ENCODE data around the gene RIC8A. TPM values are rescaled to one million over a fixed set of nuclear protein-coding genes. Genes with fewer than 3 reads are reported as not detected.
A peak's percentile ranks its signal among the peaks of the same experiment; 100 is the strongest.
"Not testable (repeated sequence)": the region's sequence is repeated elsewhere in the genome, so short reads cannot be mapped to it uniquely, and the experiment has no call there.

RIC8A gene
- total RNA-seq, 2 donors from 2014 or later: 69.2 to 76.0 TPM

- no peak for ATAC-seq
- Mint-ChIP-seq H3K27ac (no peak overlapping the region), H3K36me3 (ENCODE audit: low read depth) (peaks cover 7% of the 10 kb centered on the region), H3K27me3 (no peaks in the 10 kb centered on the region), H3K4me3 (no peak overlapping the region), H3K4me1 (peaks cover 8% of the 10 kb centered on the region)
- no peak for DNase-seq
- H3K9me3 ChIP-seq (ENCODE audit: control insufficient read depth, low read length, poor library complexity, severe bottlenecking): no peaks in the 10 kb centered on the region
These were observed 10.2 kb downstream of the RIC8A start for GRCh38 chr11:217704-218103.

GRCh38 chr11:218815-219593 lies 11.5 kb downstream of the RIC8A start:
- Mint-ChIP-seq H3K27ac (peak overlapping the region; percentile 78), H3K27me3 (no peaks in the 10 kb centered on the region), H3K36me3 (ENCODE audit: low read depth) (peaks cover 9% of the 10 kb centered on the region), H3K4me1 (peaks cover 10% of the 10 kb centered on the region), H3K4me3 (no peak overlapping the region)
- DNase-seq (no peak), ATAC-seq (no peak)
- no peaks in the 10 kb centered on the region for H3K9me3 ChIP-seq (ENCODE audit: control insufficient read depth, low read length, poor library complexity, severe bottlenecking)

GRCh38 chr11:220641-221215 lies 13.2 kb downstream of the RIC8A start:
- not testable (repeated sequence) for H3K27ac Mint-ChIP-seq; H3K9me3 ChIP-seq (ENCODE audit: control insufficient read depth, low read length, poor library complexity, severe bottlenecking)

GRCh38 chr11:221539-221938 lies 14.0 kb downstream of the RIC8A start:
- DNase-seq (no peak), ATAC-seq (no peak)
- peaks cover 16% of the 10 kb centered on the region for H3K4me1 Mint-ChIP-seq
- no peak overlapping the region for H3K27ac Mint-ChIP-seq
- no peaks in the 10 kb centered on the region for H3K9me3 ChIP-seq (ENCODE audit: control insufficient read depth, low read length, poor library complexity, severe bottlenecking)
- no peak overlapping the region for H3K4me3 Mint-ChIP-seq
- no peaks in the 10 kb centered on the region for H3K27me3 Mint-ChIP-seq
- peaks cover 9% of the 10 kb centered on the region for H3K36me3 Mint-ChIP-seq (ENCODE audit: low read depth)

More at GRCh38 chr11:220641-221215, 13.2 kb downstream of the RIC8A start:
- peaks cover 13% of the 10 kb centered on the region for H3K4me1 Mint-ChIP-seq
- not testable (repeated sequence) for H3K27me3 Mint-ChIP-seq; H3K36me3 Mint-ChIP-seq (ENCODE audit: low read depth); ATAC-seq; DNase-seq; H3K4me3 Mint-ChIP-seq

GRCh38 chr11:221998-222789 lies 14.7 kb downstream of the RIC8A start:
- no peaks in the 10 kb centered on the region for H3K27me3 Mint-ChIP-seq
- H3K27ac Mint-ChIP-seq: no peak overlapping the region

GRCh38 chr11:223026-223789 lies 15.7 kb downstream of the RIC8A start:
- DNase-seq (no peak), ATAC-seq (no peak)
- Mint-ChIP-seq H3K27ac (no peak overlapping the region), H3K36me3 (ENCODE audit: low read depth) (peaks cover 9% of the 10 kb centered on the region), H3K4me1 (peaks cover 17% of the 10 kb centered on the region), H3K27me3 (no peaks in the 10 kb centered on the region), H3K4me3 (no peak overlapping the region)
- H3K9me3 ChIP-seq (ENCODE audit: control insufficient read depth, low read length, poor library complexity, severe bottlenecking): no peaks in the 10 kb centered on the region

More at GRCh38 chr11:221998-222789, 14.7 kb downstream of the RIC8A start:
- H3K9me3 ChIP-seq (ENCODE audit: control insufficient read depth, low read length, poor library complexity, severe bottlenecking): no peaks in the 10 kb centered on the region
- Mint-ChIP-seq H3K36me3 (ENCODE audit: low read depth) (peaks cover 9% of the 10 kb centered on the region), H3K4me3 (no peak overlapping the region), H3K4me1 (peaks cover 17% of the 10 kb centered on the region)
- ATAC-seq (no peak), DNase-seq (no peak)

- H3K4me3 Mint-ChIP-seq: no peak overlapping the region
- H3K27ac Mint-ChIP-seq: no peak overlapping the region
- H3K27me3 Mint-ChIP-seq: no peaks in the 10 kb centered on the region
- peaks cover 11% of the 10 kb centered on the region for H3K36me3 Mint-ChIP-seq (ENCODE audit: low read depth)
- H3K4me1 Mint-ChIP-seq: peaks cover 20% of the 10 kb centered on the region
- DNase-seq (no peak), ATAC-seq (no peak)
- no peaks in the 10 kb centered on the region for H3K9me3 ChIP-seq (ENCODE audit: control insufficient read depth, low read length, poor library complexity, severe bottlenecking)
These were observed 16.4 kb downstream of the RIC8A start for GRCh38 chr11:223884-224283.

- H3K9me3 ChIP-seq (ENCODE audit: control insufficient read depth, low read length, poor library complexity, severe bottlenecking): no peaks in the 10 kb centered on the region
- no peak overlapping the region for H3K27ac Mint-ChIP-seq
- DNase-seq (no peak), ATAC-seq (no peak)
- no peaks in the 10 kb centered on the region for H3K27me3 Mint-ChIP-seq
- peaks cover 9% of the 10 kb centered on the region for H3K36me3 Mint-ChIP-seq (ENCODE audit: low read depth)
- peaks cover 16% of the 10 kb centered on the region for H3K4me1 Mint-ChIP-seq
- H3K4me3 Mint-ChIP-seq: no peak overlapping the region
These were observed 16.9 kb downstream of the RIC8A start for GRCh38 chr11:224424-224823.

GRCh38 chr11:225734-226453 lies 18.4 kb downstream of the RIC8A start:
- H3K9me3 ChIP-seq (ENCODE audit: control insufficient read depth, low read length, poor library complexity, severe bottlenecking): no peaks in the 10 kb centered on the region
- Mint-ChIP-seq H3K4me3 (no peak overlapping the region), H3K4me1 (peaks cover 16% of the 10 kb centered on the region), H3K36me3 (ENCODE audit: low read depth) (peaks cover 9% of the 10 kb centered on the region), H3K27ac (no peak overlapping the region), H3K27me3 (no peaks in the 10 kb centered on the region)
- DNase-seq: no peak
- ATAC-seq: no peak

GRCh38 chr11:227824-228379 lies 20.4 kb downstream of the RIC8A start:
- Mint-ChIP-seq H3K36me3 (ENCODE audit: low read depth) (peaks cover 6% of the 10 kb centered on the region), H3K27me3 (no peaks in the 10 kb centered on the region), H3K4me1 (peaks cover 13% of the 10 kb centered on the region), H3K4me3 (no peak overlapping the region), H3K27ac (peak overlapping the region; percentile 9)
- H3K9me3 ChIP-seq (ENCODE audit: control insufficient read depth, low read length, poor library complexity, severe bottlenecking): no peaks in the 10 kb centered on the region
- DNase-seq (no peak), ATAC-seq (no peak)

GRCh38 chr11:230431-230830 lies 22.9 kb downstream of the RIC8A start:
- Mint-ChIP-seq H3K36me3 (ENCODE audit: low read depth) (peaks cover 2% of the 10 kb centered on the region), H3K27me3 (no peaks in the 10 kb centered on the region), H3K4me1 (peaks cover 20% of the 10 kb centered on the region), H3K4me3 (no peak overlapping the region), H3K27ac (no peak overlapping the region)
- H3K9me3 ChIP-seq (ENCODE audit: control insufficient read depth, low read length, poor library complexity, severe bottlenecking): no peaks in the 10 kb centered on the region
- no peak for ATAC-seq
- DNase-seq: no peak
